Natural killer cell (primary cell): Measurements from ENCODE around the gene ZFAND3. TPM values are rescaled to one million over a fixed set of nuclear protein-coding genes. Genes with fewer than 3 reads are reported as not detected.
"Not testable (repeated sequence)": the region's sequence is repeated elsewhere in the genome, so short reads cannot be mapped to it uniquely, and the experiment has no call there.

ENCODE experiments used
- ATAC-seq, 3 donors: fragments of 150-1000 bp in 2 of 3; fragments of 200-7000 bp in 1 of 3; cut with Tn5 transposase; 1 replicate in 1 of 3; 2 replicates in 2 of 3; pipeline ENCODE4 v1.10.0; 2021; ENCODE audit warnings: mild to moderate bottlenecking in 2 of 3, moderate library complexity in 2 of 3
- DNase-seq, 2 donors: peaks; one replicate each; pipeline versions ENCODE4 v3.0.0 to v3.0.0-alpha.2; 2013 to 2021; ENCODE audit warnings: mixed read lengths in 1 of 2
- H3K27ac ChIP-seq: one replicate; pipeline ENCODE4 v1.5.1; 2013; ENCODE audit warnings: mild to moderate bottlenecking, low read length
- H3K27me3 ChIP-seq: one replicate; pipeline ENCODE4 v1.6.1; 2013; ENCODE audit warnings: low read length; ENCODE audit not compliant: control insufficient read depth, insufficient read depth
- H3K36me3 ChIP-seq: one replicate; pipeline ENCODE4 v1.6.1; 2013; ENCODE audit warnings: low read length; ENCODE audit not compliant: control insufficient read depth, insufficient read depth
- H3K4me1 ChIP-seq: one replicate; pipeline ENCODE4 v1.6.1; 2013; ENCODE audit warnings: low read length; ENCODE audit not compliant: control insufficient read depth, insufficient read depth
- H3K4me3 ChIP-seq: one replicate; pipeline ENCODE4 v1.5.1; 2013; ENCODE audit warnings: low read length
- H3K9me3 ChIP-seq: one replicate; pipeline ENCODE4 v1.6.1; 2013; ENCODE audit warnings: low read length; ENCODE audit not compliant: control insufficient read depth, insufficient read depth
- H3K27ac Mint-ChIP-seq, 2 donors: one replicate each; pipeline ENCODE4 v1.8.0; 2022; ENCODE audit warnings: mild to moderate bottlenecking in 2 of 2, mixed read lengths in 2 of 2, moderate library complexity in 1 of 2
- H3K27me3 Mint-ChIP-seq, 2 donors: one replicate each; pipeline ENCODE4 v1.8.0; 2022; ENCODE audit warnings: low read depth in 2 of 2, mixed read lengths in 2 of 2
- H3K36me3 Mint-ChIP-seq: one replicate; pipeline ENCODE4 v1.8.0; 2022; ENCODE audit warnings: mixed read lengths
- H3K4me1 Mint-ChIP-seq, 2 donors: one replicate each; pipeline ENCODE4 v1.8.0; 2022; ENCODE audit warnings: mixed read lengths in 2 of 2
- H3K4me3 Mint-ChIP-seq: one replicate; pipeline ENCODE4 v1.8.0; 2022; ENCODE audit warnings: mild to moderate bottlenecking, moderate library complexity, mixed read lengths
- H3K9me3 Mint-ChIP-seq, 2 donors: one replicate each; pipeline ENCODE4 v1.8.0; 2022; ENCODE audit warnings: mixed read lengths in 2 of 2
- CTCF ChIP-seq: fragments of 200-600 bp; IDR thresholded peaks from one replicate; pipeline ENCODE4 v1.8.0; 2022; ENCODE audit warnings: antibody characterized with exemption
- WGBS: methylation state at CpG from one replicate; pipeline ENCODE4 v1.1.7; 2013; ENCODE audit warnings: missing lambda C conversion rate; ENCODE audit not compliant: insufficient coverage; 5-methylcytosine and 5-hydroxymethylcytosine counted together
- intact Hi-C: fragments of 100-400 bp; cut with micrococcal nuclease; formaldehyde crosslinking; loops from one replicate; pipeline ENCODE4 v1.14.2; 2022
- total RNA-seq, 4 donors: library from RNA; stranded (reverse); fragments of 120-200 nt in 1 of 4; gene quantifications; one replicate each; pipeline versions ENCODE4 v1.2.3 to v1.2.4, GENCODE V29; 2013 to 2022

Gene ZFAND3
- total RNA-seq, 3 donors from 2014 or later (not counting 1 experiment from before 2014, with no cell fraction given), result 87.7 to 97.4 (median 90.1) TPM

- intact Hi-C loops, result no loop called here
- WGBS, result 60% methylated on average over 2 of the region's 4 CpGs
- Mint-ChIP-seq H3K36me3 (no peaks in the 10 kb centered on the region), H3K27ac (no peak overlapping the region), H3K4me3 (no peak overlapping the region), H3K27me3 (no peaks in the 10 kb centered on the region), H3K9me3 (peaks cover 0 to 2% of the 10 kb centered on the region in 2 donors), H3K4me1 (peaks cover 41 to 50% of the 10 kb centered on the region in 2 donors)
- ATAC-seq (no peak), DNase-seq (no peak)
- Histone ChIP-seq H3K27me3 (no peaks in the 10 kb centered on the region), H3K36me3 (no peaks in the 10 kb centered on the region), H3K27ac (no peak overlapping the region), H3K4me1 (peaks cover 18% of the 10 kb centered on the region), H3K9me3 (no peaks in the 10 kb centered on the region), H3K4me3 (no peak overlapping the region)
- TF ChIP-seq CTCF, result no peak
Measured at GRCh38 chr6:37960139-37960935, 140.8 kb downstream of the ZFAND3 start.

GRCh38 chr6:37962481-37963080 lies 143.1 kb downstream of the ZFAND3 start:
- not testable (repeated sequence) for H3K9me3 ChIP-seq

GRCh38 chr6:37965964-37966676 lies 146.6 kb downstream of the ZFAND3 start:
- Histone ChIP-seq H3K4me3 (no peak overlapping the region), H3K27ac (no peak overlapping the region), H3K9me3 (no peaks in the 10 kb centered on the region), H3K27me3 (no peaks in the 10 kb centered on the region), H3K4me1 (peaks cover 14% of the 10 kb centered on the region), H3K36me3 (no peaks in the 10 kb centered on the region)
- no peak for DNase-seq
- TF ChIP-seq CTCF, result no peak
- Mint-ChIP-seq H3K27ac (peak overlapping the region in 1 of 2 donors; percentile 3), H3K27me3 (no peaks in the 10 kb centered on the region), H3K9me3 (peaks cover 0 to 2% of the 10 kb centered on the region in 2 donors), H3K4me3 (no peak overlapping the region), H3K4me1 (peaks cover 74 to 81% of the 10 kb centered on the region in 2 donors), H3K36me3 (no peaks in the 10 kb centered on the region)
- intact Hi-C loops, result no loop called here
- WGBS, result 94% methylated on average over 3 of the region's 3 CpGs
- no peak for ATAC-seq

More at GRCh38 chr6:37962481-37963080, 143.1 kb downstream of the ZFAND3 start:
- H3K27me3 Mint-ChIP-seq, H3K27ac ChIP-seq, H3K4me3 ChIP-seq, H3K36me3 ChIP-seq, H3K9me3 Mint-ChIP-seq, intact Hi-C loops, H3K36me3 Mint-ChIP-seq, H3K27me3 ChIP-seq: not testable (repeated sequence)
- peak overlapping the region; percentile 5 to 61 for H3K27ac Mint-ChIP-seq
- peak in 2 of 3 donors; percentile 24 to 50 for ATAC-seq
- peak overlapping the region; percentile 71 for H3K4me3 Mint-ChIP-seq
- DNase-seq, result peak; percentile 17 to 40
- WGBS, result 78% methylated on average over 17 of the region's 17 CpGs
- H3K4me1 Mint-ChIP-seq, result peaks cover 57 to 70% of the 10 kb centered on the region in 2 donors
- peaks cover 18% of the 10 kb centered on the region for H3K4me1 ChIP-seq

GRCh38 chr6:37966801-37967200 lies 147.3 kb downstream of the ZFAND3 start:
- WGBS, result 100% methylated on average over 1 of the region's 1 CpG

More at GRCh38 chr6:37966801-37967200, 147.3 kb downstream of the ZFAND3 start:
- Histone ChIP-seq H3K4me1 (peaks cover 15% of the 10 kb centered on the region), H3K9me3 (no peaks in the 10 kb centered on the region), H3K27ac (no peak overlapping the region), H3K4me3 (no peak overlapping the region), H3K36me3 (no peaks in the 10 kb centered on the region), H3K27me3 (no peaks in the 10 kb centered on the region)
- DNase-seq, result no peak
- peaks cover 0 to 2% of the 10 kb centered on the region in 2 donors for H3K9me3 Mint-ChIP-seq
- no peaks in the 10 kb centered on the region for H3K27me3 Mint-ChIP-seq
- H3K4me3 Mint-ChIP-seq, result no peak overlapping the region
- H3K27ac Mint-ChIP-seq, result peak overlapping the region in 1 of 2 donors; percentile 29
- no peak for ATAC-seq
- TF ChIP-seq CTCF, result no peak
- H3K36me3 Mint-ChIP-seq, result no peaks in the 10 kb centered on the region
- intact Hi-C loops, result no loop called here
- H3K4me1 Mint-ChIP-seq, result peaks cover 74 to 81% of the 10 kb centered on the region in 2 donors
